Ishikawa (cell line): Measurements from ENCODE around the gene HK1.

Experiments
- TCF12 ChIP-seq: IDR thresholded peaks from 2 replicates; pipeline ENCODE4 v1.6.1; 2012; ENCODE audit warnings: low read depth
- TF ChIP-seq, protein P1 (sequence below): IDR thresholded peaks from 2 replicates; pipeline ENCODE4 v1.6.1; 2012; ENCODE audit warnings: low read depth, mild to moderate bottlenecking

- TF ChIP-seq TCF12 = no peak
- TF ChIP-seq, protein P1, sequence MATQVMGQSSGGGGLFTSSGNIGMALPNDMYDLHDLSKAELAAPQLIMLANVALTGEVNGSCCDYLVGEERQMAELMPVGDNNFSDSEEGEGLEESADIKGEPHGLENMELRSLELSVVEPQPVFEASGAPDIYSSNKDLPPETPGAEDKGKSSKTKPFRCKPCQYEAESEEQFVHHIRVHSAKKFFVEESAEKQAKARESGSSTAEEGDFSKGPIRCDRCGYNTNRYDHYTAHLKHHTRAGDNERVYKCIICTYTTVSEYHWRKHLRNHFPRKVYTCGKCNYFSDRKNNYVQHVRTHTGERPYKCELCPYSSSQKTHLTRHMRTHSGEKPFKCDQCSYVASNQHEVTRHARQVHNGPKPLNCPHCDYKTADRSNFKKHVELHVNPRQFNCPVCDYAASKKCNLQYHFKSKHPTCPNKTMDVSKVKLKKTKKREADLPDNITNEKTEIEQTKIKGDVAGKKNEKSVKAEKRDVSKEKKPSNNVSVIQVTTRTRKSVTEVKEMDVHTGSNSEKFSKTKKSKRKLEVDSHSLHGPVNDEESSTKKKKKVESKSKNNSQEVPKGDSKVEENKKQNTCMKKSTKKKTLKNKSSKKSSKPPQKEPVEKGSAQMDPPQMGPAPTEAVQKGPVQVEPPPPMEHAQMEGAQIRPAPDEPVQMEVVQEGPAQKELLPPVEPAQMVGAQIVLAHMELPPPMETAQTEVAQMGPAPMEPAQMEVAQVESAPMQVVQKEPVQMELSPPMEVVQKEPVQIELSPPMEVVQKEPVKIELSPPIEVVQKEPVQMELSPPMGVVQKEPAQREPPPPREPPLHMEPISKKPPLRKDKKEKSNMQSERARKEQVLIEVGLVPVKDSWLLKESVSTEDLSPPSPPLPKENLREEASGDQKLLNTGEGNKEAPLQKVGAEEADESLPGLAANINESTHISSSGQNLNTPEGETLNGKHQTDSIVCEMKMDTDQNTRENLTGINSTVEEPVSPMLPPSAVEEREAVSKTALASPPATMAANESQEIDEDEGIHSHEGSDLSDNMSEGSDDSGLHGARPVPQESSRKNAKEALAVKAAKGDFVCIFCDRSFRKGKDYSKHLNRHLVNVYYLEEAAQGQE = no peak
These were observed 59.8 kb downstream of the HK1 start for GRCh38 chr10:69338133-69338456.
